ENCODE measurements around the gene OR6Y1. TPM values are rescaled to one million over a fixed set of nuclear protein-coding genes. Genes with fewer than 3 reads are reported as not detected.

OR6Y1 gene
- total RNA-seq, 1 donor from 2014 or later = not detected

- Mint-ChIP-seq H3K36me3 (no peaks in the 10 kb centered on the region), H3K4me1 (ENCODE audit: unreplicated experiment) (no peaks in the 10 kb centered on the region), H3K9me3 (no peaks in the 10 kb centered on the region), H3K27ac (no peak overlapping the region), H3K4me3 (no peak overlapping the region), H3K27me3 (peaks cover 8% of the 10 kb centered on the region)
- TF ChIP-seq CTCF (conservative IDR thresholded peaks at IDR 0.05) = peak; percentile 73
- DNase-seq (ENCODE audit: extremely low spot score, unreplicated experiment) = no peak
These were observed 47.7 kb downstream of the OR6Y1 start for GRCh38 chr1:158506369-158506987.

- H3K4me1 Mint-ChIP-seq (ENCODE audit: unreplicated experiment) = no peaks in the 10 kb centered on the region
- no peak for DNase-seq (ENCODE audit: extremely low spot score, unreplicated experiment)
- TF ChIP-seq CTCF (conservative IDR thresholded peaks at IDR 0.05) = peak; percentile 59
These were observed 57.8 kb downstream of the OR6Y1 start for GRCh38 chr1:158496374-158496773.

GRCh38 chr1:158494796-158495195 lies 59.4 kb downstream of the OR6Y1 start:
- no peaks in the 10 kb centered on the region for H3K4me1 Mint-ChIP-seq (ENCODE audit: unreplicated experiment)
- no peak for TF ChIP-seq CTCF (conservative IDR thresholded peaks at IDR 0.05)
- H3K9me3 Mint-ChIP-seq = no peaks in the 10 kb centered on the region
- H3K27ac Mint-ChIP-seq = no peak overlapping the region
- no peak overlapping the region for H3K4me3 Mint-ChIP-seq
- DNase-seq (ENCODE audit: extremely low spot score, unreplicated experiment) = no peak
- no peaks in the 10 kb centered on the region for H3K27me3 Mint-ChIP-seq
- H3K36me3 Mint-ChIP-seq = no peaks in the 10 kb centered on the region

More at GRCh38 chr1:158496374-158496773, 57.8 kb downstream of the OR6Y1 start:
- no peaks in the 10 kb centered on the region for H3K9me3 Mint-ChIP-seq
- no peak overlapping the region for H3K4me3 Mint-ChIP-seq
- H3K36me3 Mint-ChIP-seq = no peaks in the 10 kb centered on the region
- H3K27ac Mint-ChIP-seq = no peak overlapping the region
- no peaks in the 10 kb centered on the region for H3K27me3 Mint-ChIP-seq

Other genes with a start within 250 kb of the OR6Y1 start
- not detected in 2 replicates for gene CD1B, start 222.9 kb downstream of the OR6Y1 start, total RNA-seq (ENCODE audit: low replicate concordance)
- not detected in 2 replicates for gene CD1E, start 200.5 kb downstream of the OR6Y1 start, total RNA-seq (ENCODE audit: low replicate concordance)
- gene OR10T2, start 154.9 kb downstream of the OR6Y1 start, total RNA-seq (ENCODE audit: low replicate concordance) = not detected in 2 replicates
- gene OR10K2, start 128.2 kb downstream of the OR6Y1 start, total RNA-seq (ENCODE audit: low replicate concordance) = not detected in 2 replicates
- gene OR10K1, start 92.6 kb downstream of the OR6Y1 start, total RNA-seq (ENCODE audit: low replicate concordance) = not detected in 2 replicates
- gene OR10R2, start 82.2 kb downstream of the OR6Y1 start, total RNA-seq (ENCODE audit: low replicate concordance) = not detected in 2 replicates
- not detected in 2 replicates for gene OR6P1, start 16.2 kb upstream of the OR6Y1 start, total RNA-seq (ENCODE audit: low replicate concordance)
- not detected in 2 replicates for gene OR10X1, start 25.5 kb upstream of the OR6Y1 start, total RNA-seq (ENCODE audit: low replicate concordance)
- not detected in 2 replicates for gene OR10Z1, start 50.9 kb upstream of the OR6Y1 start, total RNA-seq (ENCODE audit: low replicate concordance)
- gene SPTA1, start 132.3 kb upstream of the OR6Y1 start, total RNA-seq (ENCODE audit: low replicate concordance) = 0.21 and 0.68 TPM in 2 replicates
- not detected in 2 replicates for gene OR6K2, start 146.2 kb upstream of the OR6Y1 start, total RNA-seq (ENCODE audit: low replicate concordance)
- not detected in 2 replicates for gene OR6K3, start 166.3 kb upstream of the OR6Y1 start, total RNA-seq (ENCODE audit: low replicate concordance)
- not detected in 2 replicates for gene OR6K6, start 200.3 kb upstream of the OR6Y1 start, total RNA-seq (ENCODE audit: low replicate concordance)
- not detected in 2 replicates for gene OR6N1, start 217.8 kb upstream of the OR6Y1 start, total RNA-seq (ENCODE audit: low replicate concordance)
- gene OR6N2, start 226.8 kb upstream of the OR6Y1 start, total RNA-seq (ENCODE audit: low replicate concordance) = not detected in 2 replicates